GM21381 (cell line): ENCODE measurements around the gene NEMF.
"Not testable (repeated sequence)": the region's sequence is repeated elsewhere in the genome, so short reads cannot be mapped to it uniquely, and the experiment has no call there.

Source experiments
- ATAC-seq: cut with Tn5 transposase; IDR thresholded peaks from one replicate; pipeline ENCODE4 v1.9.1; 2021; ENCODE audit warnings: mild to moderate bottlenecking, moderate library complexity; ENCODE audit not compliant: unreplicated experiment

Gene NEMF

DNA sequence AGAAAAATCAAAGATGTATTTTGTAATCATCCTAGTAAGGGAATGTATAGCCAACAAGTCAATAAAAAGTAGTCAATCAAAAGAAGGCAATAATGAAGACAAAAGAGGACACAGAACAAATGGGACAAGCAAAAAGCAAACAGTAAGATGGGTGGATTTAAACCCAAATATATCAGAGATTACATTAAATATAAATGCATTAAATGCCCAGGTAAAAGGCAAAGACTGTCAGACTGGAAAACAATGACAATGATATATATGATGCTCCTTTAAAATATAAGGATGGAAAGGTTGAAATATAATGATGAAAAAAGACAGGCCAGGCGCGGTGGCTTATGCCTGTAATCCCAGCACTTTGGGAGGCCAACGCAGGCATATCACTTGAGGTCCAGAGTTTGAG, 35.7 kb downstream of the NEMF start:
- ATAC-seq: no peak

DNA sequence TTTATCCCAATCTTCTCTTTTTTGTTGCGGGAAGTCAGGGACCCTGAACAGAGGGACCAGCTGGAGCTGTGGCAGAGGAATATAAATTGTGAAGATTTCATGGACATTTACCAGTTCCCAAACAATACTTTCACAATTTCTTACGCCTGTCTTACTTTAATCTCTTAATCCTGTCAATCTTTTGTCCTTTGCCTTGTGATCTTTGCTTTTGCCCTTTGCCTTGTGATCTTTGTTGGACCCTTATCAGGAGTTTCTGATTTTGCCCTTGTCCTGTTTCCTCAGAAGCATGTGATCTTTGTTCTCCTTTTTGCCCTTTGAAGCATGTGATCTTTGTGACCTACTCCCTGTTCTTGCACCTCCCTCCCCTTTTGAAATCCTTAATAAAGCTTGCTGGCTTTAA, 36.5 kb downstream of the NEMF start:
- ATAC-seq: not testable (repeated sequence)

DNA sequence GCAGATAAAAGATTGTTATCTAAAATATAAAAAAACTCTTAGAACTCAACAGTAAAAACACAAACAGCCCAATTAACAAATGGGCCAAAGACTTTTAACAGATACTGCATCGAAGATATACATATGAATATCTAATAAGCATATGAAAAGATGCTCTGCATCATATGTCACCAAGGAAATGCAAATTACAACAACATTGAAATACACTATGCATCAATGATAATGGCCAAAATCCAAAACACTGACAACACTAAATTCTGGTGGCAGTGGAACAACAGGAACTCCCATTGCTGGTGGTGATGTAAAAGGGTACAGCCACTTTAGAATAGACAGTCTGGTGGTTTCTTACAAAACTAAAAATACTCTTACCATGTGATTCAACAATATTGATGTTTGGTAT, 43.8 kb downstream of the NEMF start:
- ATAC-seq: no peak

DNA sequence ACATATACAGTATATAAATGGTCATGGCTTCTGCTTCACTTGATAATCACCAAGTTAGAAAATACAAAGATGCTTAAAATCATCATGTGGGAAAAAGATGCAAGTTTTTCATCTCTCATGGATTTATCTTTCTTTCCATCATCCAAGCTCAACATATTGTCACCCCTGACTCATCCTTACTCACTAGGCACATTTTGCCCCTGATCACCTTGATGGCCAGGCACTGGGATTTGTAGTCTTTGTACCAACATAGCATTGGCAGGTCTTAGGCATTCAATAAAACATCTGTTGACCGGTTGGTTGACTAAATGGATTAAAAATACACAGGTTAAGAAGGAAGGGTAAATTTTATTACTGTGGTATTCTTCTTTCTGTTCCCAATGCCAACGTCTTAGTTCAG, 56.6 kb downstream of the NEMF start:
- ATAC-seq: no peak

DNA sequence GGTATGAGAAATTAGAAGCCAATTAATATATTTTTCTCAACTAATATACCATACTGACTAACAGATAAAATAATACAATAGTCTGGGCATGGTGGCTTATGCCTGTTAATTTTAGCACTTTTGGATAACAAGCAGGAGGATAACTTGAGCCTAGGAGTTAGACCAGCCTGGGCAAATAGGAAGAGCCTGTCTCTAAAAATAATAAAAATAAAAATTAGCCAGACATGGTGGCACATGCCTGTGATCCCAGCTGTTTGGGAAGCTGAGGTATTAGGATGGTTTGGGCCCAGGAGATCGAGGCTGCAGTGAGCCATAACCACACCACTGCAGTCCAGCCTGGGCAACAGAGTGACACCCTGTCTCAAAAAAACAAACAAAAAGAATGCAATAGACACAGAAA, 60.0 kb downstream of the NEMF start:
- ATAC-seq: no peak

DNA sequence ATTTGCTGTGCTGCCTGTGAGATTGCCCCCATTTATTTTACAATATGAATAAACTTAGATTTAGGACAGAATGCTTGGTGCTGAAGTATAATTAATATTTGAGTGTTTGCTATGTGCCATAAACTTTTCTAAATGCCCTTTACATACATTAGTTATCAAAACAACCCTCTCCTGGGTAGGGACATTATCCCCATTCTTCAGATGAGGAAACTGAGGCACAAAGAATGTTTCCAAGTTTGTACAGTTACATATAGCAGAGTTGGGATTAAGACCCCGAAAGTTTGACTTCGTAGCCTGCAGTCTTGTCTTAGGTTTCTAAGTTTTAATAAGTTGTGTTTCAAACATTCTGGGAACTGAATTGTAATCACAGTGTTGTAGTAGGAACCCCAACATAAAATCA, 66.3 kb downstream of the NEMF start:
- no peak for ATAC-seq

DNA sequence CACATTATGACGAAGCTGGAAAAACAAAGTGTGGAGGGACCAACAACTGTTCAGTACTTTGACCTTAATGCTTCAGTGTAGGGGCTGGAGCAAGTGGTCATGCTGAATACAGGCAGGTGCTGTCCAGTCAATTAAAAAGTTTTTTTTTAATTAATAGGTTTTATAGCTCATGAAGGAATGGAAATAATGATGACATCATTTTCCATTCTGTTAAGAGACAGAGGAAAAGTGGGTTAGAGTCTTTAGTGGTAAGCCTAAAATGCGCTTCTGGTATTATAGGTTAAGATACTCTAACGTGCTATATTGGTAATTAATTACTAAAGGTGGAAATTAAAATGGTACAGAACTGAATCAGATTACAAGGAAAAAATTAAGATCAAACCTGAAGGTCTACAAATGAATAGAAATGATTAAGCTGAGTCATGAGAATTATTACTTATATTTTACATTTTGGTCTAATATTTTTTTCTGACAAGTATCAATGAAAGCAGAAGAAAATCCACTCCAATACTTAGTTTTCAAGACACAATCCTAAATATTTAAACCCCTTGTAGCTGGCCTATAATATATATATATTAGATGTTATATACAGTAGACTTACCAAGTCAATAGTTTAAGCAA, 69.1 kb downstream of the NEMF start:
- ATAC-seq: no peak

DNA sequence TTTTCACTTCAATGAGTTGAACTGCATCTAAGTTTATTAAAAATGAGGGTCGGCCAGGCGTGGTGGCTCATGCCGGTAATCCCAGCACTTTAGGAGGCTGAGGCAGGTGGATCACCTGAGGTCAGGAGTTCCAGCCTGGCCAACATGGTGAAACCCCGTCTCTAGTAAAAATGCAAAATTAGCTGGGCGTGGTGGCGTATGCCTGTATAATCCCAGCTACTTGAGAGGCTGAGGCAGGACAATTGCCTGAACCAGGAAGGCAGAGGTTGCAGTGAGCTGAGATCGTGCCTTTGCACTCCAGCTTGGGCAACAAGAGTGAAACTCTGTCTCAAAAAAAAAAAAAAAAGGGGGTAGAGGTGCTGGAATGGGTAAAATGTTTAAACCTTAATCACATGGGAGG, 71.5 kb downstream of the NEMF start:
- ATAC-seq: not testable (repeated sequence)

DNA sequence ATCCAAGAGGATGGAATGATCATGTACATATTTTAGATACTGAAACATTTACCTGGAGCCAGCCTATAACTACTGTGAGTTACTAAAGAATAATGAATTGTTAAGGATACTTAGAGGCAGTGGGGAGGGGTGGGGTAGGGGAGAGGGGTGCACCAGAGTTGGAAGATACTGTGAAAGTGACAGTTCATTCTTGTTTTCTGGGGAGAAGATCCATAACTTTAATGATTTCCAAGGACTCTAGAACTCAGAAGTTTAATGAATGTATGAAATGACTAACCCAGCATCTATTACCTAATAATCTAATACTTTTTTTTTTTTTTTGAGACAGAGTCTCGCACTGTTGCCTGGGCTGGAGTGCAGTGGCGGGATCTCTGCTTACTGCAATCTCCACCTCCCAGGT, 74.2 kb downstream of the NEMF start:
- no peak for ATAC-seq

DNA sequence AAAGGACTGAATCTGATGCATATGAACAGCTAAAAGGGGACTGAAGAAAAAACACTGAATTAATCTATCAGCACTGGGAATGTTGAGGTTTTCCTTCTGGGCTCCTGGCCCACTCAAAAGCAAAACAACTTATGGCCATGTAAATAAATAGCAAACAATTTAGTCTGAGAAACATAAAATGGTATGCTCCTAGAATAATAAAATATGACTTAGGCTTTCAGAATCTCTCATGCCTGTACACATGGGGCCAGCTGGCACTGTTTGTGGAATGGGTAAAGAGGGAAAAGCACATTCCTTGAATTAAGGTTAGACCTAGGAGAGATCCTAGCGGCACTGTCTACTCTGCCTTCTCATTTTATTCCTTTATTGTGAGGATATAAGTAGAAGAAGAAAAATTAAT, 78.5 kb downstream of the NEMF start:
- ATAC-seq: no peak

DNA sequence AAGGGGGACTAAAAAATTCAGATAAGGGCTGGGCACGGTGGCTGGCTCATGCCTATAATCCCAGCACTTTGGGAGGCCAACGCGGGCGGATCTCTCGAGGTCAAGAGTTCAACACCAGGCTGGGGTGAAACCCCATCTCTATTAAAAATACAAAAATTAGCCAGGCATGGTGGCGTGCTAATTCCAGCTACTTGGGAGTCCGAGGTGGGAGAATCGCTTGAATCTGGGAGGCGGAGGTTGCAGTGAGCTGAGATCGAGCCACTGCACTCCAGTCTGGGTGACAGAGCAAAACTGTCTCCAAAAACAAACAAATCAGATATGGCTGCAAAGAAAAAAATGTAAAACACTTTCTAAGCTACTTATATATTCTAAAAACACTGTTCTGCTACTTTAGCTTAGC, 80.9 kb downstream of the NEMF start:
- not testable (repeated sequence) for ATAC-seq

DNA sequence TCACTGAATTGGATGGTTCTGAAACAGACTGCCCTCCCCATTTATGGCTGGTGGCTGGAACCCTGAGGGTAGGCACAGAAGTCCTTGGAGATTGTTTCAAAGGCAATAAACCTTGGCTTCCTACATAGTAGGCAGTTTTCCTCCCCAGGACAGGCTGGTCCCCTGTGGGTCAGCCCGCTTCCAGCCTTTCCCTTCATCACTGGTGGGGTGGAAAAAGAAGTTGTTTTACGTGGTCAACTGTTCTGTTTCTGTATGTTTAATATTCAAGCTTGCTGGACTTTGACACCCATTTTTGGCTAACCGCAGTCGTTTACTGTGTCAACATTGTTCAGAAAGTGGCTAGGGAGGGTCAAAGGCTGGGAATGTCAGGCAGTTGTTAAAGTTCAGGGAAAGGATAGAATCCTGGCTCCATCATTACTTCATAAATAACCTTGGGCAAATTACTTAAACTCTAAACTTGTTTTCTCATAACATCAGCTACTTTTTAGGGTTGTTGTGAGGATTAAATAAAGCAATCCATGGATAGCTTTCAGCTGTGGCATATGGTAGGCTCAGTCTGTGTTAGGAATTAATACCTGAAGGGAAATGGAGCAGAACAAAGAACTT, 82.3 kb downstream of the NEMF start:
- ATAC-seq: no peak

DNA sequence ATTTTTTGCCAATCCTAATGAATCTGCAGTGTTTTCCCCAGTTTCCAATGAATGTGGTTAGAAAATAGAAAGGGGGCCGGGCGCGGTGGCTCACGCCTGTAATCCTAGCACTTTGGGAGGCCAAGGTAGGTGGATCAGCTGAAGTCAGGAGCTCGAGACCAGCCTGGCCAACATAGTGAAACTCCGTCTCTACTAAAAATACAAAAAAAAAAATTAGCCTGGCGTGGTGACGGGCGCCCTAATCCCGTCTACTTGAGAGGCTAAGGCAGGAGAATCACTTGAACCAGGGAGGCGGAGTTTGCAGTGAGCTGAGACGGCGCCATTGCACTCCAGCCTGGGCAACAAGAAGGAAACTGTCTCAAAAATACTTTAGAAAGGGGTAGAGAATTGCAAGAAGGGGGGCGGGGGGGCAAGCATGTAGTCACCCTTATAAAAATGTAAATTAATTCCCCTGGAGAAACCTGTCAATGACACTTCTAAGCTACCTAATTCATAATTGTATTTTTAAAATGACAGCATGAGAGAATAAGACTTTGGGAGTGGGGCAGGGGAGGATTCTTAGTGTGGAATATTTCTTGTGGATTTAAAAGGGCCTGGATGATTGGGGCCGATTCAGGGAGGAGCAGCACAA, 82.9 kb downstream of the NEMF start:
- ATAC-seq: no peak

DNA sequence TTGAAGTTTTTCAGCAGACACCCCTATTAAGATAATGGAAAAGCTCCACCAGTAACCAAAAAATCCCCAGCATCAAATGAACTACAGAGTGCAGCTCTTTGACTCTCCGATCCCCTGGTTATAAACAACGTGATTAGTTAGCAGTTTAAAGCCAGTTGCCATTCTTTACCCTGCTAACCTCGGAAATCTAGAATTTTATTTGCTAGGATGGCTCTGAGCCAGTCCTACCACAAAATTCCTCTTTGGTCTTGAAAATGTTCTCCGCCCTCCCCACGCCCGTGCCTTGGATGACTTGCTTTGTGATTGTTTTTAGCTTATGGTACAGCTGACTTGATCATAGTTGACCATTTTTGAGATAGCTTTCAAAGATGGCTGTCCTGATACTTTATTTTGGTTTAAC, 83.4 kb downstream of the NEMF start:
- no peak for ATAC-seq

DNA sequence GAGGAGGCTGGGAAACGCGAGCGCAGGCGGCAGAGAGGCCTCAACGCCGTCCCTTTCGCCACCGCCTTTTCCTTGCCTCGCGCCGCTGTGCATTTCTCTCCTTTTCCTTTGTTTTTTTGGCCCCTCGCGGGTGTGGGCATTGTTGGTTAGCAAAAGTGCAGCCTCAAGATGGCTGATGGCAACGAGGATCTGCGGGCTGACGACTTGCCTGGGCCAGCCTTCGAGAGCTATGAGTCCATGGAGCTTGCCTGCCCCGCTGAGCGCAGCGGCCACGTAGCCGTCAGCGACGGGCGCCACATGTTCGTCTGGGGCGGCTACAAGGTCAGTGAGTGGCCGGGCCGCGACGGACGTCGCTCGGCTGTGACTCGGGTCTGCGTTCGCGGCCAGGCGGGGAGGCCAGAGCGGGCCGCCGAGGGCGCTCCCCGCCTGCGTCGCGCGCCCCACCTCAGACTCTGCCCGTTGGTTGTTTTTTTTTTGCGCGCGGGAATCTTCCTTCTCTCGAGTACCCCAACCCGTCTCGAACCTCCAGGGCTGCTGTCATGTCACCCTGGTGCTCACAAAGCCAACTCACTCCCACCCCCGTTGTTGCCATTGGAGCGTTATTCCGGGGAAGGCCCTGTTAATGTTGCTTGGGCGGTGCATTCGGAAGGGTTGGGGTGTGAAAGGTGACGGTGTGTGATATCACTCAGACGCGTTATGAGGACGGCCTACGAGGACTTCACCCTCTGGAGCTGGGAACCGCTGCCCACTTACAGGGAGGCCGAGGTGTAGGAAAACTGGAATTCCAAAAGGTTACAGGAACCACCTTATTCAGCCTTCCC, 84.1 kb downstream of the NEMF start:
- ATAC-seq: peak; percentile 27

DNA sequence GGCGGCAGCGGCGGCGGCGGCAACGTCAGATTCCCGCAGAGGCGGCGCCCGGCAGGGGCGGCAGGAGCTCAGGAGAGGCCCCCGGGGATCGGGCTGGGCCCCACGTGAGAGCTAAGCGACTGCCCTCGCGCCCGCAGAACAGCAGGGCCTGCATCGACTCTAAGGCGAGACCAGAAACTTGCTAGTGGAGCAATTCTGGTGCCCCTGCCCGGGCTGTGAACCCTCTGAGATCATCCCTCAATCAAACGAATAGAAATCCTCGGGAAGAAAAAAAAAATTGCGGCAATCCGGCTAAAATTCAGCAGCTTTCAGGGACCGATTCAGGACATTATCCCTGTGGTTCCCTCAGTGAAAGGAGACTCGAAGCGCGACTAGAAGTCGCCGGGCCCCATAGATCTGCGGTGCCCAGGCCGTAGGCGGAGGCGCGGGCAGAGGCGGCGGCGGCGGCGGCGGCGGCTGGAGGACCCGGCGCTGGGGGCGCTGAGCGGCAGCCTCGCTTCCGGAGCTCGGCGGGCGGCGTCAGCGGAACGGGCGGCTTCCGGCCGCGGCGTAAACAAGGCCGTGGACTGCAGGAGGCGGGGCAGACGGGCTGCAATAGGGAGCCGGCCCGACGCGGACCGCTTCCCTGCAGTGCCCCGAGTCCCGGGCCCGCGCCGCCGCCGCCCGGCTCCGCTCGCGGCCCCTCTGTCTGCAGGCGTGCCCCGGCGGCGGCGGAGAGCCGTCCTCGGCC, 84.9 kb downstream of the NEMF start, which contains the start of gene KLHDC2:
Gene KLHDC2, plus strand, starts transcription at position 583 of the 730 bp plus-strand sequence. CDS start 316 bp downstream, outside the sequence.
- peak; percentile 93 for ATAC-seq

DNA sequence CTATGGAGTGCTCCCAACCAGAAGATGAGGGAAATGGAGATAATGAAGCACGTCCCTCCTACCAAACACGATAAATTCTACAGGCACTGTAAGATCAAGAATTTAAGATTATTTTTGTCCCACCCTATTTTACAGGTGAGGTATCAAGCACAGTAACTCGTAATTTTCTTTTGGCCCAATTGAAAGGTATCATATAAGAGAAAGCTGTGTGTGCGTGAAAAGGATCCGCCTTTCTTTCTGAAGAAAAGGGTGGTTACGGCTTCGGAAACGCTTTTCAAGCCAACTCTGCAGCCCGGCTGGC, 85.4 kb downstream of the NEMF start:
- no peak for ATAC-seq

DNA sequence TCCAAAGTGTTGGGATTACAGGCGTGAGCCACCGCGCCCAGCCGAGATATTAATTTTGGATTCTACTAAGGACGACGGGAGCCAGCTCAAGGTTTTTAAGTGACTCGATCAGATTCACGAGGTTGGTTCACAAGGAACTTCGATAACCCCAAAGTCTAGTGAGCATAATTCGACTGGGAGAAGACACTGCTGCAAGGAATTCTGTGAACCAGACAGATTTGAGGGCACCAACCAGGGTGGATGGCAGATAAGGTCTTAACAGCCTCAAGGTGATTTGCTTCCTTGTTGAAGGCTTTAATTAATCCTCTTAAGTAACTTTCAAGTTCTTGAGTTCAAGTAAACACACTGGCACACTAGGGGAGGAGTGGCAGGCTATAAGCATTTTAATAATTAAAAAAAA, 85.7 kb downstream of the NEMF start:
- no peak for ATAC-seq

DNA sequence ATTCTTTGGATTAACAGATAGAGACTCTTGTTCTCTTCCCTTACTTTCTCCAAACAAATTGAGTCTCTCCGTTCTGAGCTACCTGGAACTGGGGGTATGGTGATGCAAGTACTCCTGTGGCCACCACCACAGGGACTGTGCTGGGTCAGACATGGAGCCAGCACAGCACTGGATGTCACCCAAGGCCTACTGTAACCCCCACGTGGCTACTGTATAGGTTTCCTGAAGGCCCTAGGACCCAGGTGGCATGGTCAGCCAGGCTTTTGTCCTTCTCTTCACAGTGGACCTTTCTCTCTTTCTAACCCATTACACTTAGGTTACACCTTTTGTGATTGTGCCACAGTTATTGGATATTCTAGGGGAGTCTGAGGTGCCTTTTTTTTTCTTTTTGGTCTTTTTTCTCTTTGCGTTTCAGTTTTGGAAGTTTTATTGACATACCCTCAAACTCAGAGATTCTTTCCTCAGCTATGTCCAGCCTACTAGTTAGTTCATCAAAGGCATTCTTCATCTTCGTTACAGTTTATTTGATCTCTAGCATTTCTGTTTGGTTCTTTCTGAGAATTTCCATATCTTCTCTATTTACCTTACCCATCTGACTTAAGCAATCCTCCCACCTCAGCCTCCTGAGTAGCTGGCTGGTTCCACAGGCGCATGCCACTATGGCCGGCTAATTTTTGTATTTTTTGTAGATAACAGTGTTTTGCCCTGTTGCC, 90.6 kb downstream of the NEMF start:
- ATAC-seq: no peak

DNA sequence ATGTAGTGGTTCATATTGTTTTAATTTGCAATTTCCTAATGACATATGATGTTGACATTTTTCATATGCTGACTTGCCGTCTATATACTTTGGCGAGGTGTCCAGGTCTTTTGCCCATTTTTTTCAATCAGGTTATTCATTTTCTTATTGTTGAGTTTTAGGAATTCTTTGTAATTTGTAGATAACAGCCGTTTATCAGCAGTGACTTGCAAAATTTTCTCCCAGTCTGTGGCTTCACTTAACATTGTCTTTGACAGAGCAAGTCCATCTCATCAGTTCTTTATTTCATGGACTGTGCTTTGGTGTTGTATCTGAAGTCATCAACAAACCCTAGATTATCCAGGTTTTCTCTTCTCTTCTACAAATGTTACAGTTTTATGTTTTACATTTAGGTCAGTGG, 97.2 kb downstream of the NEMF start:
- no peak for ATAC-seq
